Liver (tissue), 9 donors: ENCODE results near the gene SHC4. TPM values are rescaled to one million over a fixed set of nuclear protein-coding genes. Genes with fewer than 3 reads are reported as not detected.

Source experiments
- DNase-seq: peaks from one replicate; pipeline ENCODE4 v3.0.0-alpha.2; 2017; ENCODE audit warnings: low spot score
- H3K27ac ChIP-seq, 2 donors: one replicate each; pipeline ENCODE4 v1.7.0; 2013; ENCODE audit warnings: inconsistent platforms in 2 of 2, low read length in 2 of 2, control low read depth in 1 of 2, low read depth in 1 of 2, mild to moderate bottlenecking in 1 of 2
- H3K27me3 ChIP-seq, 4 donors: one replicate each; pipeline versions ENCODE4 v1.6.1 to v1.7.0; 2013; ENCODE audit warnings: low read length in 3 of 4, inconsistent platforms in 1 of 4, mild to moderate bottlenecking in 1 of 4, moderate library complexity in 1 of 4; ENCODE audit not compliant: control insufficient read depth in 4 of 4, insufficient read depth in 4 of 4
- H3K36me3 ChIP-seq, 4 donors: one replicate each; pipeline versions ENCODE4 v1.6.1 to v1.7.0; 2013; ENCODE audit warnings: low read length in 3 of 4, mild to moderate bottlenecking in 3 of 4, low read depth in 1 of 4, moderate library complexity in 1 of 4; ENCODE audit not compliant: control insufficient read depth in 4 of 4, insufficient read depth in 3 of 4
- H3K4me1 ChIP-seq, 4 donors: one replicate each; pipeline versions ENCODE4 v1.6.1 to v1.7.0; 2013; ENCODE audit warnings: low read length in 3 of 4, mild to moderate bottlenecking in 3 of 4, moderate library complexity in 1 of 4; ENCODE audit not compliant: control insufficient read depth in 4 of 4, insufficient read depth in 4 of 4
- H3K4me3 ChIP-seq, 3 donors: one replicate each; pipeline versions ENCODE4 v1.6.1 to v1.7.0; 2013; ENCODE audit warnings: low read length in 3 of 3, control low read depth in 1 of 3, low read depth in 1 of 3, mild to moderate bottlenecking in 1 of 3
- H3K9ac ChIP-seq, 2 donors: one replicate each; pipeline ENCODE4 v1.7.0; 2013; ENCODE audit warnings: low read length in 2 of 2, mild to moderate bottlenecking in 2 of 2, moderate library complexity in 2 of 2, control low read depth in 1 of 2, low read depth in 1 of 2
- H3K9me3 ChIP-seq, 4 donors: one replicate each; pipeline versions ENCODE4 v1.6.1 to v1.7.0; 2013; ENCODE audit warnings: low read length in 3 of 4; ENCODE audit not compliant: control insufficient read depth in 4 of 4
- ATF3 ChIP-seq: IDR thresholded peaks from 2 replicates; pipeline ENCODE4 v1.6.1; 2016; ENCODE audit warnings: antibody characterized with exemption
- CTCF ChIP-seq: fragments of 150-350 bp; IDR thresholded peaks from 2 replicates; pipeline ENCODE4 v1.5.1; 2017; ENCODE audit warnings: improper control_type of control experiment, low read depth, low read length; ENCODE audit not compliant: missing input control
- EGR1 ChIP-seq, 2 donors: IDR thresholded peaks; 2 replicates each; pipeline ENCODE4 v1.6.1; 2016 to 2018; ENCODE audit warnings: antibody characterized with exemption in 2 of 2, low read depth in 2 of 2
- FOXA2 ChIP-seq: IDR thresholded peaks from 2 replicates; pipeline ENCODE4 v1.6.1; 2016; ENCODE audit warnings: antibody characterized with exemption
- GABPA ChIP-seq, 2 donors: IDR thresholded peaks in 1 of 2; conservative IDR thresholded peaks in 1 of 2; 2 replicates each; pipeline ENCODE4 v1.6.1; 2016; ENCODE audit warnings: antibody characterized with exemption in 2 of 2, mild to moderate bottlenecking in 1 of 2, moderate library complexity in 1 of 2
- HNF4A ChIP-seq, 2 donors: conservative IDR thresholded peaks; 2 replicates each; pipeline ENCODE4 v1.6.1; 2016; ENCODE audit warnings: antibody characterized with exemption in 2 of 2, mild to moderate bottlenecking in 2 of 2
- HNF4G ChIP-seq: IDR thresholded peaks from 2 replicates; pipeline ENCODE4 v1.6.1; 2016; ENCODE audit warnings: antibody characterized with exemption
- JUND ChIP-seq, 2 donors: IDR thresholded peaks; 2 replicates each; pipeline ENCODE4 v1.6.1; 2016; ENCODE audit warnings: antibody characterized with exemption in 2 of 2
- MAX ChIP-seq: IDR thresholded peaks from 2 replicates; pipeline ENCODE4 v1.6.1; 2016; ENCODE audit warnings: antibody characterized with exemption
- NR2F2 ChIP-seq: IDR thresholded peaks from 2 replicates; pipeline ENCODE4 v1.6.1; 2016; ENCODE audit warnings: antibody characterized with exemption
- RAD21 ChIP-seq, 2 donors: IDR thresholded peaks; 2 replicates each; pipeline ENCODE4 v1.6.1; 2016; ENCODE audit warnings: antibody characterized with exemption in 2 of 2, mild to moderate bottlenecking in 2 of 2
- REST ChIP-seq: IDR thresholded peaks from 2 replicates; pipeline ENCODE4 v1.6.1; 2016; ENCODE audit warnings: antibody characterized with exemption, mild to moderate bottlenecking
- RXRA ChIP-seq, 2 donors: IDR thresholded peaks; 2 replicates each; pipeline ENCODE4 v1.6.1; 2017 to 2018; ENCODE audit warnings: antibody characterized with exemption in 2 of 2, mild to moderate bottlenecking in 1 of 2
- SP1 ChIP-seq: IDR thresholded peaks from 2 replicates; pipeline ENCODE4 v1.6.1; 2018; ENCODE audit warnings: antibody characterized with exemption, mild to moderate bottlenecking
- TAF1 ChIP-seq: conservative IDR thresholded peaks from 2 replicates; pipeline ENCODE4 v1.6.1; 2016; ENCODE audit warnings: antibody characterized with exemption, mild to moderate bottlenecking
- YY1 ChIP-seq: IDR thresholded peaks from 2 replicates; pipeline ENCODE4 v1.6.1; 2016; ENCODE audit warnings: antibody characterized with exemption, mild to moderate bottlenecking
- WGBS: extraction: QIAGEN DNeasy Blood & Tissue Kit; methylation state at CpG from one replicate; pipeline ENCODE4 v1.1.7; 2013; 5-methylcytosine and 5-hydroxymethylcytosine counted together
- polyA plus RNA-seq, 2 donors: library from polyadenylated mRNA; stranded (reverse) in 1 of 2; unstranded in 1 of 2; fragments of 200-250 nt in 1 of 2; fragments of >200 nt in 1 of 2; fragmentation: Nextera tagmentation in 1 of 2; extraction: Ambion mirVana in 1 of 2; gene quantifications; one replicate each; pipeline versions ENCODE4 v1.2.1 to v1.2.3, GENCODE V29; 2013 to 2015
- total RNA-seq, 2 donors: library from RNA; depleted of rRNA; stranded (reverse); fragments of >200 nt; gene quantifications; one replicate each; pipeline ENCODE4 v1.2.3, GENCODE V29; 2014
- donor health status: healthy.
- donor health status: healthy.
- donor health status: healthy.
- donor health status: healthy.
- donor health status: healthy.

The SHC4 gene
- total and polyA plus RNA-seq, 4 donors = under 0.01 to 0.19 (median 0.05) TPM

GRCh38 chr15:48828906-48829305, 134.8 kb downstream of the SHC4 start:
- Histone ChIP-seq H3K27ac (no peak overlapping the region), H3K4me3 (no peak overlapping the region), H3K4me1 (no peaks in the 10 kb centered on the region), H3K9me3 (peaks cover 0 to 2% (median 1%) of the 10 kb centered on the region in 4 donors), H3K36me3 (no peaks in the 10 kb centered on the region), H3K9ac (no peak overlapping the region), H3K27me3 (no peaks in the 10 kb centered on the region)
- no peak for DNase-seq
- TF ChIP-seq NR2F2 = no peak
- no peak for TF ChIP-seq ATF3
- TF ChIP-seq RXRA (IDR thresholded peaks at IDR 0.05) = no peak
- TF ChIP-seq MAX = no peak
- no peak for TF ChIP-seq YY1
- TF ChIP-seq EGR1 (IDR thresholded peaks at IDR 0.05; ENCODE audit: low read depth in 2 of 2) = no peak
- no peak for TF ChIP-seq CTCF
- no peak for TF ChIP-seq GABPA (IDR thresholded peaks at IDR 0.05 in 1 of 2, conservative IDR thresholded peaks at IDR 0.05 in 1 of 2)
- no peak for TF ChIP-seq FOXA2
- TF ChIP-seq REST = no peak
- no peak for TF ChIP-seq TAF1
- TF ChIP-seq SP1 = no peak
- no peak for TF ChIP-seq JUND (IDR thresholded peaks at IDR 0.05)
- TF ChIP-seq RAD21 (IDR thresholded peaks at IDR 0.05) = no peak
- TF ChIP-seq HNF4G = no peak

GRCh38 chr15:48828471-48828870, 135.2 kb downstream of the SHC4 start:
- Histone ChIP-seq H3K36me3 (no peaks in the 10 kb centered on the region), H3K4me1 (no peaks in the 10 kb centered on the region), H3K27ac (no peak overlapping the region), H3K4me3 (no peak overlapping the region), H3K27me3 (no peaks in the 10 kb centered on the region), H3K9ac (no peak overlapping the region), H3K9me3 (peaks cover 0 to 2% (median 1%) of the 10 kb centered on the region in 4 donors)
- TF ChIP-seq RAD21 (IDR thresholded peaks at IDR 0.05) = no peak
- no peak for TF ChIP-seq FOXA2
- no peak for TF ChIP-seq NR2F2
- TF ChIP-seq CTCF = no peak
- TF ChIP-seq MAX = no peak
- TF ChIP-seq ATF3 = no peak
- TF ChIP-seq SP1 = no peak
- TF ChIP-seq HNF4A (conservative IDR thresholded peaks at IDR 0.05) = no peak
- 75% methylated on average over 4 of the region's 4 CpGs for WGBS
- no peak for DNase-seq
